Neural cell (in vitro differentiated cells): Measurements from ENCODE around the gene TXLNG. TPM values are rescaled to one million over a fixed set of nuclear protein-coding genes. Genes with fewer than 3 reads are reported as not detected.

Source experiments
- H2AFZ ChIP-seq: fragments of 200-600, 300-800 bp; sonication (generic), shearing (Covaris generic); 2 replicates; pipeline ENCODE4 v1.6.0; 2014; ENCODE audit warnings: low read depth, mild to moderate bottlenecking, antibody characterized with exemption, low read length, moderate library complexity
- H3F3A ChIP-seq: fragments of 200-600 bp; shearing (Covaris generic); 2 replicates; pipeline ENCODE4 v1.6.1; 2016; ENCODE audit warnings: mild to moderate bottlenecking, moderate library complexity, mixed read lengths, antibody characterized with exemption, low read length; ENCODE audit not compliant: insufficient read depth, poor library complexity, severe bottlenecking
- H3K27ac ChIP-seq: fragments of 200-600, 300-800 bp; sonication (generic), shearing (Covaris generic); 2 replicates; pipeline ENCODE4 v1.5.1; 2014; ENCODE audit warnings: mild to moderate bottlenecking, low read length, moderate library complexity
- H3K27me3 ChIP-seq: fragments of 300-800, 200-600 bp; sonication (generic), shearing (Covaris generic); 2 replicates; pipeline ENCODE4 v1.6.0; 2014; ENCODE audit warnings: mild to moderate bottlenecking, low read depth, low read length, moderate library complexity; ENCODE audit not compliant: insufficient read depth
- H3K36me3 ChIP-seq: fragments of 300-800, 200-600 bp; sonication (generic), shearing (Covaris generic); 2 replicates; pipeline ENCODE4 v1.5.1; 2014; ENCODE audit warnings: mild to moderate bottlenecking, antibody characterized with exemption, low read length, moderate library complexity; ENCODE audit not compliant: insufficient read depth
- H3K4me2 ChIP-seq: fragments of 300-800, 200-600 bp; sonication (generic), shearing (Covaris generic); 2 replicates; pipeline ENCODE4 v1.6.0; 2014; ENCODE audit warnings: mild to moderate bottlenecking, low read length
- H3K4me3 ChIP-seq: fragments of 300-800, 200-600 bp; sonication (generic), shearing (Covaris generic); 2 replicates; pipeline ENCODE4 v1.5.1; 2014; ENCODE audit warnings: mild to moderate bottlenecking, low read length, moderate library complexity
- H3K79me2 ChIP-seq: fragments of 200-600 bp; shearing (Covaris generic); replicated peaks from 2 replicates; pipeline ENCODE4 v1.6.0; 2014; ENCODE audit warnings: mild to moderate bottlenecking, low read length, moderate library complexity; ENCODE audit not compliant: insufficient read depth
- H3K9ac ChIP-seq: fragments of 300-800, 200-600 bp; sonication (generic), shearing (Covaris generic); 2 replicates; pipeline ENCODE4 v1.6.1; 2016; ENCODE audit warnings: mild to moderate bottlenecking, low read length, mixed read lengths
- H3K9me2 ChIP-seq: fragments of 200-600 bp; shearing (Covaris generic); 2 replicates; pipeline ENCODE4 v1.6.1; 2016; ENCODE audit warnings: mild to moderate bottlenecking, low read length, mixed read lengths; ENCODE audit not compliant: insufficient read depth
- H3K9me3 ChIP-seq: fragments of 200-600, 300-800 bp; sonication (generic), shearing (Covaris generic); 2 replicates; pipeline ENCODE4 v1.6.1; 2016; ENCODE audit warnings: mild to moderate bottlenecking, mixed run types, low read length, moderate library complexity, mixed read lengths
- H4K20me1 ChIP-seq: fragments of 200-600 bp; shearing (Covaris generic); 2 replicates; pipeline ENCODE4 v1.6.1; 2016; ENCODE audit warnings: mild to moderate bottlenecking, mixed run types; ENCODE audit not compliant: insufficient read depth
- EP300 ChIP-seq: fragments of 450-650 bp; conservative IDR thresholded peaks from 2 replicates; pipeline ENCODE4 v1.6.1; 2014; ENCODE audit warnings: antibody characterized with exemption, mild to moderate bottlenecking, moderate library complexity; ENCODE audit not compliant: poor library complexity, severe bottlenecking
- EZH2 ChIP-seq: fragments of 200-600, 300-800 bp; shearing (Covaris generic), sonication (generic); IDR thresholded peaks from 2 replicates; pipeline ENCODE4 v1.6.1; 2014; ENCODE audit warnings: antibody characterized with exemption, low read length, borderline replicate concordance, mild to moderate bottlenecking; ENCODE audit not compliant: insufficient read depth, poor library complexity, severe bottlenecking
- MXI1 ChIP-seq: fragments of 450-650 bp; conservative IDR thresholded peaks from 2 replicates; pipeline ENCODE4 v1.6.1; 2014; ENCODE audit warnings: antibody characterized with exemption, mild to moderate bottlenecking; ENCODE audit not compliant: poor library complexity, severe bottlenecking
- POLR2AphosphoS5 ChIP-seq: IDR thresholded peaks from 2 replicates; pipeline ENCODE4 v1.6.1; 2012
- RAD21 ChIP-seq: fragments of 450-650 bp; conservative IDR thresholded peaks from 2 replicates; pipeline ENCODE4 v1.6.1; 2014; ENCODE audit warnings: antibody characterized with exemption, mild to moderate bottlenecking, moderate library complexity
- SMC3 ChIP-seq: fragments of 450-650 bp; conservative IDR thresholded peaks from 2 replicates; pipeline ENCODE4 v1.6.1; 2014; ENCODE audit warnings: antibody characterized with exemption, mild to moderate bottlenecking, moderate library complexity; ENCODE audit not compliant: poor library complexity
- TAF1 ChIP-seq: IDR thresholded peaks from 2 replicates; pipeline ENCODE4 v1.6.1; 2012; ENCODE audit warnings: low read depth
- polyA plus RNA-seq: library from polyadenylated mRNA; depleted of rRNA; stranded (reverse); fragments of >200 nt; gene quantifications from 2 replicates; pipeline ENCODE4 v1.2.3, GENCODE V29; 2014
- TF ChIP-seq, protein P1 (sequence below): IDR thresholded peaks from 2 replicates; pipeline ENCODE4 v1.6.1; 2012; ENCODE audit warnings: borderline replicate concordance
- TF ChIP-seq, protein P2 (sequence below): fragments of 450-650 bp; IDR thresholded peaks from 2 replicates; pipeline ENCODE4 v1.5.1; 2014; ENCODE audit warnings: antibody characterized with exemption, mild to moderate bottlenecking, moderate library complexity; ENCODE audit not compliant: poor library complexity, severe bottlenecking

Gene TXLNG
- polyA plus RNA-seq, 1 donor from 2014 or later, result 24.2 TPM

DNA sequence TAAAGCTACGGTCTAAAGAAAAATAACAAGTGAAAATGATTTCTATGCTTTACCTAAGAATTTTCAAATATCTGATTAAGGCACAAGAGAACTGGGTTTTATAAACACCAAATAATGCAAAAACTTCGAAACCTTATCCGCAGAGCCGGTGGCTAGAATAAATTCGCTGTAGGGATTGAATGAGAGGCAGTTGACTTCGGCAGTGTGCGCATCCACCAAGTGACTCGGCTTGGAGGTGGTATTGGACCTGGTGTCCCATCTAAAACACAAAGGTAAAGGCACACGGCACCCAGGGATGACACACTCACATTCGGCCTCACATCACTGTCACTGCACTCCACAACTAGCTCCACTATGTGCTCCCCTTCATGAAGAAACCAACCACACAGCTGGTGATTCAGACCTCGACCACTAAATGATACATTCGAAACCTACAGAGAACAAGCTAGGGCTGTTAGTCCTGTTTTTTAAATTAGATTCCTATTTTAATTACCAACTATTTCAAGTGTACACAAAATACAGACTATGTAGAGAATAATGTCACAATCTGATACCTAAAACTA is 66.4 kb downstream of the TXLNG start:
- no peak overlapping the region for H3K4me3 ChIP-seq
- no peaks in the 10 kb centered on the region for H3K36me3 ChIP-seq
- no peaks in the 10 kb centered on the region for H3F3A ChIP-seq
- no peaks in the 10 kb centered on the region for H3K9me2 ChIP-seq
- no peak overlapping the region for H3K9ac ChIP-seq
- no peaks in the 10 kb centered on the region for H4K20me1 ChIP-seq
- H3K27ac ChIP-seq, result no peak overlapping the region
- no peaks in the 10 kb centered on the region for H3K27me3 ChIP-seq
- no peak overlapping the region for H3K4me2 ChIP-seq
- H3K9me3 ChIP-seq, result no peaks in the 10 kb centered on the region
- no peaks in the 10 kb centered on the region for H3K79me2 ChIP-seq
- TF ChIP-seq EP300, result no peak
- no peak for TF ChIP-seq EZH2
- TF ChIP-seq TAF1, result no peak
- no peak for TF ChIP-seq SMC3
- no peak for TF ChIP-seq MXI1
- TF ChIP-seq, protein P1, sequence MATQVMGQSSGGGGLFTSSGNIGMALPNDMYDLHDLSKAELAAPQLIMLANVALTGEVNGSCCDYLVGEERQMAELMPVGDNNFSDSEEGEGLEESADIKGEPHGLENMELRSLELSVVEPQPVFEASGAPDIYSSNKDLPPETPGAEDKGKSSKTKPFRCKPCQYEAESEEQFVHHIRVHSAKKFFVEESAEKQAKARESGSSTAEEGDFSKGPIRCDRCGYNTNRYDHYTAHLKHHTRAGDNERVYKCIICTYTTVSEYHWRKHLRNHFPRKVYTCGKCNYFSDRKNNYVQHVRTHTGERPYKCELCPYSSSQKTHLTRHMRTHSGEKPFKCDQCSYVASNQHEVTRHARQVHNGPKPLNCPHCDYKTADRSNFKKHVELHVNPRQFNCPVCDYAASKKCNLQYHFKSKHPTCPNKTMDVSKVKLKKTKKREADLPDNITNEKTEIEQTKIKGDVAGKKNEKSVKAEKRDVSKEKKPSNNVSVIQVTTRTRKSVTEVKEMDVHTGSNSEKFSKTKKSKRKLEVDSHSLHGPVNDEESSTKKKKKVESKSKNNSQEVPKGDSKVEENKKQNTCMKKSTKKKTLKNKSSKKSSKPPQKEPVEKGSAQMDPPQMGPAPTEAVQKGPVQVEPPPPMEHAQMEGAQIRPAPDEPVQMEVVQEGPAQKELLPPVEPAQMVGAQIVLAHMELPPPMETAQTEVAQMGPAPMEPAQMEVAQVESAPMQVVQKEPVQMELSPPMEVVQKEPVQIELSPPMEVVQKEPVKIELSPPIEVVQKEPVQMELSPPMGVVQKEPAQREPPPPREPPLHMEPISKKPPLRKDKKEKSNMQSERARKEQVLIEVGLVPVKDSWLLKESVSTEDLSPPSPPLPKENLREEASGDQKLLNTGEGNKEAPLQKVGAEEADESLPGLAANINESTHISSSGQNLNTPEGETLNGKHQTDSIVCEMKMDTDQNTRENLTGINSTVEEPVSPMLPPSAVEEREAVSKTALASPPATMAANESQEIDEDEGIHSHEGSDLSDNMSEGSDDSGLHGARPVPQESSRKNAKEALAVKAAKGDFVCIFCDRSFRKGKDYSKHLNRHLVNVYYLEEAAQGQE, result no peak
- TF ChIP-seq, protein P2, sequence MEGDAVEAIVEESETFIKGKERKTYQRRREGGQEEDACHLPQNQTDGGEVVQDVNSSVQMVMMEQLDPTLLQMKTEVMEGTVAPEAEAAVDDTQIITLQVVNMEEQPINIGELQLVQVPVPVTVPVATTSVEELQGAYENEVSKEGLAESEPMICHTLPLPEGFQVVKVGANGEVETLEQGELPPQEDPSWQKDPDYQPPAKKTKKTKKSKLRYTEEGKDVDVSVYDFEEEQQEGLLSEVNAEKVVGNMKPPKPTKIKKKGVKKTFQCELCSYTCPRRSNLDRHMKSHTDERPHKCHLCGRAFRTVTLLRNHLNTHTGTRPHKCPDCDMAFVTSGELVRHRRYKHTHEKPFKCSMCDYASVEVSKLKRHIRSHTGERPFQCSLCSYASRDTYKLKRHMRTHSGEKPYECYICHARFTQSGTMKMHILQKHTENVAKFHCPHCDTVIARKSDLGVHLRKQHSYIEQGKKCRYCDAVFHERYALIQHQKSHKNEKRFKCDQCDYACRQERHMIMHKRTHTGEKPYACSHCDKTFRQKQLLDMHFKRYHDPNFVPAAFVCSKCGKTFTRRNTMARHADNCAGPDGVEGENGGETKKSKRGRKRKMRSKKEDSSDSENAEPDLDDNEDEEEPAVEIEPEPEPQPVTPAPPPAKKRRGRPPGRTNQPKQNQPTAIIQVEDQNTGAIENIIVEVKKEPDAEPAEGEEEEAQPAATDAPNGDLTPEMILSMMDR, result no peak
- no peak for TF ChIP-seq RAD21
- TF ChIP-seq POLR2AphosphoS5, result no peak
- H2AFZ ChIP-seq, result no peak overlapping the region

DNA sequence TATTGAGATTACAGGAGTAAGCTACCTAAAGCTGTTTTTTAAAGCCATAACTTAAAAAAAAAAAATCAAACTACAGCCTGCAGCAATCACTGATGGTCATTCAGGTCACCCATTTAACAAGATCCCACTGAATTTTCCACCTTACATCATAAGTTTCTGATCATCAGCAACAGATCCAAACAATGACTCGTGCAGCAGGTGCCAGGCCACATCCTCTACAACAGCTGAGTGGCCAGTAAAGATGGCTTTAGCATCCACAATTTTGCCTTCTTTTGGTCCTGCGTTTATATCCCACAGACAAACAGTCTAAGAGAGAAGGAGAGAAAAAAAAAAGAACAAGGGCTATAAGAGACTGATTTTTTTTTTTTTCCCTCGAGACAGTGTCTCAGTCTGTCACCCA is 67.3 kb downstream of the TXLNG start:
- Histone ChIP-seq H3K9me3 (no peaks in the 10 kb centered on the region), H3K36me3 (no peaks in the 10 kb centered on the region), H3K9me2 (no peaks in the 10 kb centered on the region), H3K9ac (no peak overlapping the region), H2AFZ (no peak overlapping the region), H3K27me3 (no peaks in the 10 kb centered on the region), H3F3A (no peaks in the 10 kb centered on the region), H3K4me2 (no peak overlapping the region), H4K20me1 (no peaks in the 10 kb centered on the region), H3K27ac (no peak overlapping the region), H3K79me2 (no peaks in the 10 kb centered on the region), H3K4me3 (no peak overlapping the region)
- TF ChIP-seq RAD21 (no peak), MXI1 (no peak), SMC3 (no peak), TAF1 (no peak), EZH2 (no peak), EP300 (no peak), POLR2AphosphoS5 (no peak)
- TF ChIP-seq, protein P1, result no peak
- TF ChIP-seq, protein P2, result no peak
